Neural cell (in vitro differentiated cells): ENCODE measurements around the gene RFTN1. TPM values are rescaled to one million over a fixed set of nuclear protein-coding genes. Genes with fewer than 3 reads are reported as not detected.
"Not testable (repeated sequence)": the region's sequence is repeated elsewhere in the genome, so short reads cannot be mapped to it uniquely, and the experiment has no call there.

ENCODE experiments used
- H2AFZ ChIP-seq: fragments of 200-600, 300-800 bp; sonication (generic), shearing (Covaris generic); 2 replicates; pipeline ENCODE4 v1.6.0; 2014; ENCODE audit warnings: low read depth, mild to moderate bottlenecking, antibody characterized with exemption, low read length, moderate library complexity
- H3F3A ChIP-seq: fragments of 200-600 bp; shearing (Covaris generic); 2 replicates; pipeline ENCODE4 v1.6.1; 2016; ENCODE audit warnings: mild to moderate bottlenecking, moderate library complexity, mixed read lengths, antibody characterized with exemption, low read length; ENCODE audit not compliant: insufficient read depth, poor library complexity, severe bottlenecking
- H3K27ac ChIP-seq: fragments of 200-600, 300-800 bp; sonication (generic), shearing (Covaris generic); 2 replicates; pipeline ENCODE4 v1.5.1; 2014; ENCODE audit warnings: mild to moderate bottlenecking, low read length, moderate library complexity
- H3K27me3 ChIP-seq: fragments of 300-800, 200-600 bp; sonication (generic), shearing (Covaris generic); 2 replicates; pipeline ENCODE4 v1.6.0; 2014; ENCODE audit warnings: mild to moderate bottlenecking, low read depth, low read length, moderate library complexity; ENCODE audit not compliant: insufficient read depth
- H3K36me3 ChIP-seq: fragments of 300-800, 200-600 bp; sonication (generic), shearing (Covaris generic); 2 replicates; pipeline ENCODE4 v1.5.1; 2014; ENCODE audit warnings: mild to moderate bottlenecking, antibody characterized with exemption, low read length, moderate library complexity; ENCODE audit not compliant: insufficient read depth
- H3K4me2 ChIP-seq: fragments of 300-800, 200-600 bp; sonication (generic), shearing (Covaris generic); 2 replicates; pipeline ENCODE4 v1.6.0; 2014; ENCODE audit warnings: mild to moderate bottlenecking, low read length
- H3K4me3 ChIP-seq: fragments of 300-800, 200-600 bp; sonication (generic), shearing (Covaris generic); 2 replicates; pipeline ENCODE4 v1.5.1; 2014; ENCODE audit warnings: mild to moderate bottlenecking, low read length, moderate library complexity
- H3K79me2 ChIP-seq: fragments of 200-600 bp; shearing (Covaris generic); replicated peaks from 2 replicates; pipeline ENCODE4 v1.6.0; 2014; ENCODE audit warnings: mild to moderate bottlenecking, low read length, moderate library complexity; ENCODE audit not compliant: insufficient read depth
- H3K9ac ChIP-seq: fragments of 300-800, 200-600 bp; sonication (generic), shearing (Covaris generic); 2 replicates; pipeline ENCODE4 v1.6.1; 2016; ENCODE audit warnings: mild to moderate bottlenecking, low read length, mixed read lengths
- H3K9me2 ChIP-seq: fragments of 200-600 bp; shearing (Covaris generic); 2 replicates; pipeline ENCODE4 v1.6.1; 2016; ENCODE audit warnings: mild to moderate bottlenecking, low read length, mixed read lengths; ENCODE audit not compliant: insufficient read depth
- H3K9me3 ChIP-seq: fragments of 200-600, 300-800 bp; sonication (generic), shearing (Covaris generic); 2 replicates; pipeline ENCODE4 v1.6.1; 2016; ENCODE audit warnings: mild to moderate bottlenecking, mixed run types, low read length, moderate library complexity, mixed read lengths
- H4K20me1 ChIP-seq: fragments of 200-600 bp; shearing (Covaris generic); 2 replicates; pipeline ENCODE4 v1.6.1; 2016; ENCODE audit warnings: mild to moderate bottlenecking, mixed run types; ENCODE audit not compliant: insufficient read depth
- CTCF ChIP-seq: fragments of 450-650 bp; IDR thresholded peaks from 2 replicates; pipeline ENCODE4 v1.5.1; 2014; ENCODE audit warnings: antibody characterized with exemption, mild to moderate bottlenecking, moderate library complexity; ENCODE audit not compliant: poor library complexity, severe bottlenecking
- EP300 ChIP-seq: fragments of 450-650 bp; conservative IDR thresholded peaks from 2 replicates; pipeline ENCODE4 v1.6.1; 2014; ENCODE audit warnings: antibody characterized with exemption, mild to moderate bottlenecking, moderate library complexity; ENCODE audit not compliant: poor library complexity, severe bottlenecking
- EZH2 ChIP-seq: fragments of 200-600, 300-800 bp; shearing (Covaris generic), sonication (generic); IDR thresholded peaks from 2 replicates; pipeline ENCODE4 v1.6.1; 2014; ENCODE audit warnings: antibody characterized with exemption, low read length, borderline replicate concordance, mild to moderate bottlenecking; ENCODE audit not compliant: insufficient read depth, poor library complexity, severe bottlenecking
- MXI1 ChIP-seq: fragments of 450-650 bp; conservative IDR thresholded peaks from 2 replicates; pipeline ENCODE4 v1.6.1; 2014; ENCODE audit warnings: antibody characterized with exemption, mild to moderate bottlenecking; ENCODE audit not compliant: poor library complexity, severe bottlenecking
- POLR2AphosphoS5 ChIP-seq: IDR thresholded peaks from 2 replicates; pipeline ENCODE4 v1.6.1; 2012
- RAD21 ChIP-seq: fragments of 450-650 bp; conservative IDR thresholded peaks from 2 replicates; pipeline ENCODE4 v1.6.1; 2014; ENCODE audit warnings: antibody characterized with exemption, mild to moderate bottlenecking, moderate library complexity
- REST ChIP-seq: IDR thresholded peaks from 2 replicates; pipeline ENCODE4 v1.6.1; 2012; ENCODE audit warnings: borderline replicate concordance
- SMC3 ChIP-seq: fragments of 450-650 bp; conservative IDR thresholded peaks from 2 replicates; pipeline ENCODE4 v1.6.1; 2014; ENCODE audit warnings: antibody characterized with exemption, mild to moderate bottlenecking, moderate library complexity; ENCODE audit not compliant: poor library complexity
- TAF1 ChIP-seq: IDR thresholded peaks from 2 replicates; pipeline ENCODE4 v1.6.1; 2012; ENCODE audit warnings: low read depth
- polyA plus RNA-seq: library from polyadenylated mRNA; depleted of rRNA; stranded (reverse); fragments of >200 nt; gene quantifications from 2 replicates; pipeline ENCODE4 v1.2.3, GENCODE V29; 2014

The RFTN1 gene
- polyA plus RNA-seq, 1 donor from 2014 or later, result 36.8 TPM

- no peaks in the 10 kb centered on the region for H4K20me1 ChIP-seq
- H3K9me2 ChIP-seq, result no peaks in the 10 kb centered on the region
- H3K4me2 ChIP-seq, result no peak overlapping the region
- H3K9me3 ChIP-seq, result no peaks in the 10 kb centered on the region
- no peak overlapping the region for H3K4me3 ChIP-seq
- no peak overlapping the region for H2AFZ ChIP-seq
- no peak overlapping the region for H3K9ac ChIP-seq
- TF ChIP-seq RAD21 (no peak), POLR2AphosphoS5 (no peak), EP300 (no peak), SMC3 (no peak), EZH2 (no peak), CTCF (no peak), REST (no peak), TAF1 (no peak), MXI1 (no peak)
- no peaks in the 10 kb centered on the region for H3K36me3 ChIP-seq
- no peaks in the 10 kb centered on the region for H3F3A ChIP-seq
- H3K27ac ChIP-seq, result no peak overlapping the region
- H3K27me3 ChIP-seq, result no peaks in the 10 kb centered on the region
- H3K79me2 ChIP-seq, result no peaks in the 10 kb centered on the region
These were observed 23.4 kb downstream of the RFTN1 start for GRCh38 chr3:16490062-16490619.

- not testable (repeated sequence) for H4K20me1 ChIP-seq, H3K4me3 ChIP-seq, H3K9me2 ChIP-seq, H3K9me3 ChIP-seq, H3K27ac ChIP-seq, H3K79me2 ChIP-seq, H3K36me3 ChIP-seq, H3F3A ChIP-seq, H3K27me3 ChIP-seq, H3K9ac ChIP-seq, H3K4me2 ChIP-seq, H2AFZ ChIP-seq
These were observed 24.0 kb downstream of the RFTN1 start for GRCh38 chr3:16489326-16490061.
